ENCODE results near the gene TBRG1. TPM values are rescaled to one million over a fixed set of nuclear protein-coding genes. Genes with fewer than 3 reads are reported as not detected.

TBRG1 gene
- total RNA-seq = 10 to 100 TPM; 36.2 to 41.3 TPM

GRCh38 chr11:124622531-124623451 lies at the start of gene TBRG1:
TBRG1 (plus strand) TSS chr11:124622864; CDS start chr11:124623084, 220 bp downstream.
- Mint-ChIP-seq H3K36me3 (ENCODE audit: low read depth) (peaks cover 28% of the 10 kb centered on the region), H3K27ac (peak within 1 kb of the TSS; percentile 95), H3K27me3 (ENCODE audit: low read depth) (peaks cover 10% of the 10 kb centered on the region), H3K4me1 (ENCODE audit: low read depth) (peaks cover 22% of the 10 kb centered on the region), H3K4me3 (peak within 1 kb of the TSS; percentile 97), H3K9me3 (ENCODE audit: insufficient read depth) (no peaks in the 10 kb centered on the region)
- peak; percentile 98 for ATAC-seq
- ChIA-PET CTCF (interaction anchor here (0.8 to 2.5 kb wide), 9 partner anchors 22 to 254 kb away, joined by 3 to 16 read pairs (median 4); partner anchors contain the start of genes MSANTD2, SIAE and SPA17), POLR2A (interaction anchor here (0.6 to 2.5 kb wide), 9 partner anchors 17 to 331 kb away, joined by 3 to 19 read pairs (median 4); partner anchors contain the start of genes CCDC15, MSANTD2, SIAE and SPA17)
- DNase-seq = peak; percentile 88

DNA sequence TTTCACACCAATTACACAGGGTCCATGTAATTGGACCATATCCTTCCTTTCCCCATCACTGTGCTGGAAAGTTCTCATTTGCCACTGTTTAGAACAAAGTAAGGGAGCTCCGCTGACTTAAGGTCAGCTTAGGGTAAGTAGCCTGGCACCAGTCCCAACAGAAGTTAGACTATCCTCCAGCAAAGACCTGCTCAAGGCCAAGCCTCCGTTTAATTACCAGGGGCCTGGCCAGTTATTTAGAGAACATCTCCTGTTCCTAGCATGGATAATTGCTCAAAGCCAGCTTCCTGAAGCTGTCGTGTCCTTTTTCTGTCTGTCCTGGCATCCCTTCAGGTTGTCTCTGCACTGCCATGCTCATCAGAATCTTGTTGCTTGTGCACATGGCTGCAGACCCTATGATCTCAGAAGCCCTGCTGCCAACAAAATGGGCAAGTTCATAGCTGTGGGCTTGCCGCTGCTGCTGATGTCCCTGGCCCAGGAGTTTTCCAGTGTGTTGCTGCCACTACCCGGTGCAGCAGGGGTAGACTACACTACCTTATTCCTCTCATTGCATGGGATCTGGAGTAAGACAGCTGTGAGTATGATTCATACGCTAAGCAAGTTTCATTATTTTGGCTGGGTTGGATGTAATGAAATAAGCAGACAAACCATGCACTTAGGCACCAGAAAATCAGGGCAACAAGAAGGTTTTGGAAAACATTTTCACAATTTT lies 44.8 kb upstream of the TBRG1 start:
- CTCF ChIA-PET = interaction anchor here (0.8 to 1.2 kb wide), 2 partner anchors 8 to 161 kb away, joined by 3 read pairs; no protein-coding TSS in a partner anchor

DNA sequence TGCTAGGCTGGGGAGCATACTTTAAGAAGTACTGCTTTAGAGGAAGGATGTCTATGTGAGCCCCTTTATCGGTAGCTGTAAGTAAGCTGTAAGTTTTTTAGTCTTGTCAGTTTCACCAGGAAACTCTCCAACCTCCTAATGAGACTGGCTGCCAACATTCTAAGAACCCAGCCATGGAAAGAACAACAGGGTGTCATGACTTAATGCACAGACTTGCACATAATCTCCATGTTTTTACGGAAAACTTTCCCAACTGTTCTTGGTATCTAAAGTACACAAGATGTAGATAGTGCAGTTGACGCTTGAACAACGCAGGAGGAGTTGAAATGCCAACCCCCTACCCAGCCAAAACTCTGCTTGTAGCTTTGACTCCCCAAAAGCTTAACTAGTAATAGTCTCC lies 43.9 kb upstream of the TBRG1 start:
- H3K36me3 Mint-ChIP-seq (ENCODE audit: low read depth) = no peaks in the 10 kb centered on the region
- no peak overlapping the region for H3K4me3 Mint-ChIP-seq

More for the DNA sequence above, 44.8 kb upstream of the TBRG1 start:
- no peak overlapping the region for H3K27ac Mint-ChIP-seq
- DNase-seq (no peak), ATAC-seq (no peak)
- H3K4me3 Mint-ChIP-seq = no peak overlapping the region
- H3K4me1 Mint-ChIP-seq (ENCODE audit: low read depth) = no peaks in the 10 kb centered on the region
- H3K9me3 Mint-ChIP-seq (ENCODE audit: insufficient read depth) = no peaks in the 10 kb centered on the region
- no peaks in the 10 kb centered on the region for H3K36me3 Mint-ChIP-seq (ENCODE audit: low read depth)
- POLR2A ChIA-PET = no interaction called here
- H3K27me3 Mint-ChIP-seq (ENCODE audit: low read depth) = peaks cover 6% of the 10 kb centered on the region

DNA sequence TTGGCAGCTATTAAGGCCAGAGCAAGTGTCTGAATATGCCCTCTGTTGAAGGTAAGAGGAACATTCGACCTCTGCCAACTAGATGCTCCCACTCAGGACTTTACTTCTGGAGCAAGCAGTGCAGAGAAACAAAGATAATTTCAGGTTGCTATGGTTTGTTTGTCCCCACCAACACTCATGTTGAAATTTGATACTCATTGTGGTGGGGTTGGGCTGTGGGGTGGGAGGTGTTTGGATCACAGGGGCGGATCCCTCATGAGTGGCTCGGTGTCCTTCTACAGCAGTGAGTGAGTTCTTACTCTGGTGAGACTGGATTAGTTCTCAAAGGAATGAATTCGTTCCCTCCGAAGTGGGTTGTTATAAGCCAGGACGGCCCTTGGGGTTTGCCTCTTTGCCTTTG lies 40.8 kb upstream of the TBRG1 start:
- Mint-ChIP-seq H3K27me3 (ENCODE audit: low read depth) (peaks cover 5% of the 10 kb centered on the region), H3K4me3 (no peak overlapping the region), H3K27ac (no peak overlapping the region), H3K36me3 (ENCODE audit: low read depth) (no peaks in the 10 kb centered on the region), H3K9me3 (ENCODE audit: insufficient read depth) (no peaks in the 10 kb centered on the region), H3K4me1 (ENCODE audit: low read depth) (no peaks in the 10 kb centered on the region)
- POLR2A ChIA-PET = no interaction called here
- CTCF ChIA-PET = no interaction called here
- DNase-seq = no peak
- ATAC-seq = no peak

More for the DNA sequence above, 43.9 kb upstream of the TBRG1 start:
- ChIA-PET POLR2A (no interaction called here), CTCF (interaction anchor here (0.8 kb wide), 1 partner anchor 162 kb away, joined by 3 read pairs; no protein-coding TSS in a partner anchor)
- Mint-ChIP-seq H3K4me1 (ENCODE audit: low read depth) (no peaks in the 10 kb centered on the region), H3K9me3 (ENCODE audit: insufficient read depth) (no peaks in the 10 kb centered on the region), H3K27me3 (ENCODE audit: low read depth) (peaks cover 5% of the 10 kb centered on the region), H3K27ac (no peak overlapping the region)
- ATAC-seq (no peak), DNase-seq (no peak)

GRCh38 chr11:124582565-124582964 lies 40.1 kb upstream of the TBRG1 start:
- Mint-ChIP-seq H3K4me3 (no peak overlapping the region), H3K36me3 (ENCODE audit: low read depth) (no peaks in the 10 kb centered on the region), H3K4me1 (ENCODE audit: low read depth) (no peaks in the 10 kb centered on the region), H3K27ac (no peak overlapping the region), H3K9me3 (ENCODE audit: insufficient read depth) (no peaks in the 10 kb centered on the region), H3K27me3 (ENCODE audit: low read depth) (peaks cover 13% of the 10 kb centered on the region)
- ATAC-seq (no peak), DNase-seq (no peak)
- CTCF ChIA-PET = interaction anchor here (3.8 to 3.9 kb wide), 2 partner anchors 167 to 181 kb away, joined by 14 to 25 read pairs; no protein-coding TSS in a partner anchor
- POLR2A ChIA-PET = no interaction called here

GRCh38 chr11:124583781-124584180 lies 38.9 kb upstream of the TBRG1 start:
- H3K36me3 Mint-ChIP-seq (ENCODE audit: low read depth) = no peaks in the 10 kb centered on the region
- H3K27ac Mint-ChIP-seq = no peak overlapping the region
- H3K9me3 Mint-ChIP-seq (ENCODE audit: insufficient read depth) = no peaks in the 10 kb centered on the region
- CTCF ChIA-PET = interaction anchor here (3.8 to 3.9 kb wide), 2 partner anchors 168 to 182 kb away, joined by 14 to 25 read pairs; no protein-coding TSS in a partner anchor
- no peak overlapping the region for H3K4me3 Mint-ChIP-seq
- POLR2A ChIA-PET = no interaction called here
- H3K27me3 Mint-ChIP-seq (ENCODE audit: low read depth) = peaks cover 18% of the 10 kb centered on the region
- DNase-seq = no peak
- no peaks in the 10 kb centered on the region for H3K4me1 Mint-ChIP-seq (ENCODE audit: low read depth)
- no peak for ATAC-seq

- ATAC-seq (no peak), DNase-seq (no peak)
- peaks cover 18% of the 10 kb centered on the region for H3K27me3 Mint-ChIP-seq (ENCODE audit: low read depth)
- H3K36me3 Mint-ChIP-seq (ENCODE audit: low read depth) = no peaks in the 10 kb centered on the region
- no peaks in the 10 kb centered on the region for H3K9me3 Mint-ChIP-seq (ENCODE audit: insufficient read depth)
- no peak overlapping the region for H3K27ac Mint-ChIP-seq
- CTCF ChIA-PET = interaction anchor here (0.7 to 3.9 kb wide), 7 partner anchors 8 to 183 kb away, joined by 3 to 25 read pairs (median 4); no protein-coding TSS in a partner anchor
- no peaks in the 10 kb centered on the region for H3K4me1 Mint-ChIP-seq (ENCODE audit: low read depth)
- H3K4me3 Mint-ChIP-seq = no peak overlapping the region
- POLR2A ChIA-PET = no interaction called here
Measured at GRCh38 chr11:124584681-124585372, 37.8 kb upstream of the TBRG1 start.

- no peak overlapping the region for H3K27ac Mint-ChIP-seq
Measured at GRCh38 chr11:124586238-124586860, 36.3 kb upstream of the TBRG1 start.

GRCh38 chr11:124591430-124591829 lies 31.2 kb upstream of the TBRG1 start:
- no peak for DNase-seq
- H3K27me3 Mint-ChIP-seq (ENCODE audit: low read depth) = peaks cover 20% of the 10 kb centered on the region
- no peaks in the 10 kb centered on the region for H3K36me3 Mint-ChIP-seq (ENCODE audit: low read depth)
- ChIA-PET POLR2A (no interaction called here), CTCF (no interaction called here)
- H3K4me1 Mint-ChIP-seq (ENCODE audit: low read depth) = no peaks in the 10 kb centered on the region
- no peak overlapping the region for H3K4me3 Mint-ChIP-seq
- H3K27ac Mint-ChIP-seq = no peak overlapping the region
- H3K9me3 Mint-ChIP-seq (ENCODE audit: insufficient read depth) = no peaks in the 10 kb centered on the region
- ATAC-seq = no peak

More at GRCh38 chr11:124586238-124586860, 36.3 kb upstream of the TBRG1 start:
- no peaks in the 10 kb centered on the region for H3K4me1 Mint-ChIP-seq (ENCODE audit: low read depth)
- ChIA-PET POLR2A (interaction anchor here (0.9 kb wide), 1 partner anchor 35 kb away, joined by 3 read pairs; no protein-coding TSS in a partner anchor), CTCF (interaction anchor here (1.4 to 3.9 kb wide), 5 partner anchors 18 to 184 kb away, joined by 3 to 25 read pairs (median 5); no protein-coding TSS in a partner anchor)
- peaks cover 19% of the 10 kb centered on the region for H3K27me3 Mint-ChIP-seq (ENCODE audit: low read depth)
- ATAC-seq (no peak), DNase-seq (peak; percentile 57)
- no peaks in the 10 kb centered on the region for H3K36me3 Mint-ChIP-seq (ENCODE audit: low read depth)
- H3K4me3 Mint-ChIP-seq = no peak overlapping the region
- H3K9me3 Mint-ChIP-seq (ENCODE audit: insufficient read depth) = no peaks in the 10 kb centered on the region

DNA sequence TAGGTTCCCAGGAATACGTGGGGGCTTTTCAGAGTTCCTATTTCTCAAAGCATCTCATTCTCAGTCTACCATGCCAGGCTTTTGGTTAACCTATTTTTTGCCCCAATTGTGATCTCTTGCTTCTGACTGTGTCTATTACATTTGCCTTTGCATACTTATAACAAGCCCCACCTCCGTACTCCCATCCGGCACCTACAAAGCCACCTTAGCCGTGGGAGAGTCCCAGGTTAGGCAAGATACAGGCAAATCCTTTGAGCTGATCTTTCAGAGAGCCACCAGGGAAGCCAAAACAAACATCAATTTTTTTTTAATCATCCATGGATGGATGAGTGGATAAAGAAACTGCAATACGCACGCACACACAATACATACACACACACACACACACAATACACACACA lies 30.0 kb upstream of the TBRG1 start:
- Mint-ChIP-seq H3K4me1 (ENCODE audit: low read depth) (no peaks in the 10 kb centered on the region), H3K9me3 (ENCODE audit: insufficient read depth) (no peaks in the 10 kb centered on the region), H3K27me3 (ENCODE audit: low read depth) (peaks cover 17% of the 10 kb centered on the region), H3K27ac (no peak overlapping the region), H3K4me3 (no peak overlapping the region), H3K36me3 (ENCODE audit: low read depth) (no peaks in the 10 kb centered on the region)
- DNase-seq = no peak
- no peak for ATAC-seq
- ChIA-PET POLR2A (no interaction called here), CTCF (interaction anchor here (1.1 kb wide), 1 partner anchor 17 kb away, joined by 3 read pairs; no protein-coding TSS in a partner anchor)

GRCh38 chr11:124595302-124595701 lies 27.4 kb upstream of the TBRG1 start:
- DNase-seq = no peak
- no peak for ATAC-seq
- Mint-ChIP-seq H3K36me3 (ENCODE audit: low read depth) (no peaks in the 10 kb centered on the region), H3K4me3 (no peak overlapping the region), H3K9me3 (ENCODE audit: insufficient read depth) (no peaks in the 10 kb centered on the region), H3K27ac (no peak overlapping the region), H3K27me3 (ENCODE audit: low read depth) (peaks cover 16% of the 10 kb centered on the region), H3K4me1 (ENCODE audit: low read depth) (no peaks in the 10 kb centered on the region)
- POLR2A ChIA-PET = no interaction called here
- CTCF ChIA-PET = interaction anchor here (0.6 kb wide), 1 partner anchor 27 kb away, joined by 3 read pairs; the partner anchor contains the start of gene TBRG1

All from activated CD8-positive, alpha-beta T cell treated with anti-CD3 and anti-CD28 coated beads, Interleukin-2, amount 10 ng/mL, durations not matched to agents 7 days and 5 days (primary cell).